HG02642 (cell line): ENCODE measurements around the gene DGKG.

ENCODE experiments used
- ATAC-seq: cut with Tn5 transposase; IDR thresholded peaks from one replicate; pipeline ENCODE4 v1.9.1; 2021; ENCODE audit warnings: mild to moderate bottlenecking; ENCODE audit not compliant: unreplicated experiment, poor library complexity

Gene DGKG

GRCh38 chr3:186121278-186121677 lies 240.8 kb downstream of the DGKG start:
- no peak for ATAC-seq

DNA sequence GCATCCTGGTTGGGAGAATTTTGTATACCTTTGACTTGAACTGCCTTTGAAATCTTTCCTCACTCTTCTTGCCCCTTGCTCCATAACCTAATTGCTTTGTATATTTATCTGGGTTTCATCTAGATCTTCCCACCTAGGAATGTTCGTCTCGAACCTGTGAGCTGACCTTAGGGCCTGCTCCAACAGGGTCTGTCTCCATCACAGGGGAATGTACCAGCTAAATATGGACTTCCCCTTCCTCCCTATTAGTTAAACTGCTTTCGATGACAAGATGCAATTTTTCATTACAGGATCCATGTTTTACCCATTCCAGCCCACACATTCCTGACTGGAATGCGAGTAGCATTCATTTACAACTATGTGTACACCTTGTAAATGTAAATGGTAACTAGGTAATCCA lies 242.5 kb downstream of the DGKG start:
- no peak for ATAC-seq

GRCh38 chr3:186118692-186119091 lies 243.3 kb downstream of the DGKG start:
- ATAC-seq: no peak

- no peak for ATAC-seq
Observed at GRCh38 chr3:186117521-186118134, 244.4 kb downstream of the DGKG start.

DNA sequence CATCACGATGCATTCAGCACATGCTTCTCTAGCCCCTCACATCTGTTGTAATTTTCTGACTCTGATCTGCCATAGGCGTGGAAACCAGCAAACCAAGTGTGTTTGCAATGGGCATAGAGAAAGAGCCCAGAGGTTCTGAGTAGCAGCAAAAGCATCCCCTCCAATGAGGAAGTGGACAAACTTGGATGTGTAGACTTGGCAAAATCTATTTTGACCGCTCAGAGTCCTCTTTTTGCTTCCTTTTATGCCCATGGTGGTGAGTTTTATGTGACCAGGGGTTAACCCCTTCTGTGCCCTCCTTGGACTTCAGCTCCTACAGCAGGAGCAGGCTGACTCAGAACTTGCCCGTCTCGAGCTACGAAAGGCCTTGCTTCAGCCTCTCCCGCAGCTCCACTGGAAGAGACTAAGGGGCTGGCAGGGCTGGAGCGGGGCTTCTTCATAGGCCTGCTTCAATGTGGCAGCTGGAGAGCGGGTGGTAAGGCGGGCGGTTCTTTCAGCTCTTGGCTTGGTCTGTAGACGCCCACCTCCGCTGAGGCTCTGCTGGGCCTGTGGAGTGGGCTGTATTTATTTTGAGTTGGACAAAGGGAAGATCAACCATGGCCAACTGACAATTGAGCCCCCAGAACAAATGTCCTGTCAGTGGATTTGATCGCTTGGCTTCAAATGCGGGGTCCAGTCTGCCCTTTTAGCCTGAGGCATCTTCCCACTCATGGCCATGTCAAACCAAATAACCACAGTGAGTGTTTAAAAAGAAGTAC lies 246.6 kb downstream of the DGKG start:
- ATAC-seq: no peak

DNA sequence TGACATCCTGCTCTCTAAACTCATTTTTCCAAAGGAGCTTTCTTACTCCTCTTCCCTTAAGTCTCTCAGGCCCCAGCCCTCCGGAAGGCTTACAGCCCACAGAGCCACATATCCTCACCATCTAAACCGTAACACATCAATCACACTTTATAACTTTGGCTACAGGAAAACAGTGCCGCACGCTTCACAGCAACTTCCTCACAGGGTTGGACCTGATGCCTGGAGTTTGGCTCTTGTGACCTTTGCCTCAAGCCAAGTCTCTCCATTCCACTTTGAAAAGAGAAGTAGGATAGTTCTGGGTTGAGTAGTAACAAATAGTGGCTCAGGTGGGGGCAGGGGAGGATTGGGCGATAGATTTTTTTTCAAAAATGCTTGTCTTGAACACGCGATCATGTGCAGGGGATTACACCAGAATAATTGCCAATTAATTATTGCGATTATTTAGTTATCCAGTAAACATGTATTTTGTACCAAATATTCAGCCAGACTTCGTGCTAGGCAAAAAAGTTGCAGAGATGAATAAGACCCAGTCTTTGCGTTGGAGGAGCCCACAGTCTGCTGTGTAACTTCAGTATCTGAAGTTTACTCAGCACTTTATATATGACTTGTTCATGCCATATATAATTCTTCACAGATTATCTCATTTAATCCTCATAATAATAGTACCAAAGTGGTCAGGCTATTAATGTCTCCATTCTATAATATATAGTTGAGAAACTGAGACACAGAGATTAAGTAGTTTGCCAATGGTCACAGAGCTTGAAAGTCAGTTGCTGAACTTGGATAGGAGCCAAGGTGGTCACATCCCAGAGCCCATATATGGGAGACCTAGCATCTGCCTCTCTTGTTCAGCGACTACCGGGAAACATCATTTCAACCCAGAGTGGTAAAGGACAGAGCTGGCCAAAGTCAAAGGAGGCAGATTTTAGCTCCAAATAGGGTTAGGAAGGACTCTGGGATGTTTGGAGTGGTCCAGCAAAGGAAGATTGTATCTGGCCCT lies 250.8 kb downstream of the DGKG start:
- ATAC-seq: no peak

DNA sequence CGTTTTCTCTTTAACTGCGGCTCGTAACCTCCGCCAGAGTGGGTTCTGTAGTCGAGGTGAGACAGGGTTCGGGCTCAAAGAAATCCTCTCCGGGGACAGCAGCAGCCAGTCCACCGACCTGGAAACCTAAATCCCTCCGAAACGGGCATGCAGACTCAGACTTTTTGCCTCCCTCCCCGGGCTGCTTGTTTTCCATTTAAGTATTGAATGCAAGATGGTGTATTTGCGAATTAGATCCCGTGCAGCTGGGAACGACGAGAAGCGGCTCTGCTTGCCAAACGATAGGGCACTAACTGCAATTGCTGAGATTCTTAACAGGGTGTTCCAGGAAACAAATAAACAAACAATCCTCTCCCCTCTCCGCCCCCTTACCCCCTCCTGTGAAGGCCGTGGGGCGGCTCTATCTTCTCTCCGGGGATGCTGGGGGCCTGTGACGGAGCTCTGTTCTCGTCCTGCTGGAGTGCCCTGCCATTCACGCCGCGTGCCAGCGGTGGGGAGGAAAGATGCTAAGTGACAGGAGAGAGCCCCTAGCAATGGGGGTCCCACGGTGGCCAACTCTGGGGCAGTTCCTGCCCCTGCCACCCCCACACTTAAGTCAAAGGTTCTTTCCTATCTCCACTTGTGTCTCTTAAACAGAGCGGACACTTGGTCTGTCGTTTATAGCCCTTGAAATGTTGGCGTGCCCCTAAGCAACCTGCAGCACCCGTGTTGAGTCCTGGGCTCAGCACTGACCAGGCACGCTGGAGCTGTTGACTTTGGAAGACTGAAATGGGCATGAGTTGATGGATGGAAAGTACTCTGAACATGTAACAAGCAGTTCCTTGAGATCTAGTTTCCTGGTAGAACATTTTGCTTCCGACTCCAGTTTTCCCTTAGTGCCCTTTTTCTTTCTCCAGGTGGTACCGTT lies 251.9 kb downstream of the DGKG start:
- ATAC-seq: no peak

- ATAC-seq: peak; percentile 97
Observed at GRCh38 chr3:186108941-186109865, 252.8 kb downstream of the DGKG start, which contains the start of gene ETV5. Gene ETV5, minus strand, starts transcription at chr3:186109089. Its CDS starts 3,221 bp downstream, at chr3:186105868.

DNA sequence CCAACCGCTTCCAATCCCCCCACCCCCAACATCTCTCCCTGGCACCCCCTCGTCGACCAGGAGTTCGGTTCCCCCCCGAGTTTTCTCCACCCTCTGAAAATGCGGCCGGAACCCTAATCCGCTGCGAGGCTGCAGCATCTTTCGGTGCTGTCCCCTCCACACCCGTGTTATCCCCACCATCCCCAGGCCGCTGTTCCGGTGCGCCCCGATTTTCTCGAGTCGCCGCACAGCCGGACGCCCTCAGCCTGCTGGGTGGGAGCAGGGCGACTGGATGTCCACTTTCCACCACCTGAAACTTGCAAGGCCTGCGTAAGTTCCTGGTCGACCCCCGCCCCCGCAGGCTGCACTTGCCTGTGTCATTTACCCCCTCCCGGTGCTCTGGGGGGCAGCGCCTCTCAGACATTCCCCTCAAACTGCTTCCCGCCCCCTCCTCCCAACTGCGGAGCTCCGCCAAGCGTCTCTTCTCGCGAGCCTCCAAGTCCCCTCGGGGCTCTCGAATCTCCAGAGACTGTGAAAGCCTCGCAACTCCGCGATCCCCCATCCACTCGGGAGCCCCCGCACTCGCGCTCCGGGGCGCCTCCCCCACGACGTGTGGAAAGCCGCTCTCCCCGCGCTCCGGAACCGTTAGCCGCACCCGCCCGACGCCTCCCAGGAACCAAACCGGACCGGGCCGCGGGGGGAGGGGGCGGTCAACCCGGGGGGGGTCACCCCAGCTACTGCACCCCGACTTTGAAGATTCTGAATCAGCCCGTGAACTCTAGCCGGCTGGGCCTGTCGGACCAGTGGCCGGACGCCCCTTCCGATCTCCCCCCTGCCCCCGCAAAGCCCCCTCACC lies 253.7 kb downstream of the DGKG start:
- no peak for ATAC-seq

DNA sequence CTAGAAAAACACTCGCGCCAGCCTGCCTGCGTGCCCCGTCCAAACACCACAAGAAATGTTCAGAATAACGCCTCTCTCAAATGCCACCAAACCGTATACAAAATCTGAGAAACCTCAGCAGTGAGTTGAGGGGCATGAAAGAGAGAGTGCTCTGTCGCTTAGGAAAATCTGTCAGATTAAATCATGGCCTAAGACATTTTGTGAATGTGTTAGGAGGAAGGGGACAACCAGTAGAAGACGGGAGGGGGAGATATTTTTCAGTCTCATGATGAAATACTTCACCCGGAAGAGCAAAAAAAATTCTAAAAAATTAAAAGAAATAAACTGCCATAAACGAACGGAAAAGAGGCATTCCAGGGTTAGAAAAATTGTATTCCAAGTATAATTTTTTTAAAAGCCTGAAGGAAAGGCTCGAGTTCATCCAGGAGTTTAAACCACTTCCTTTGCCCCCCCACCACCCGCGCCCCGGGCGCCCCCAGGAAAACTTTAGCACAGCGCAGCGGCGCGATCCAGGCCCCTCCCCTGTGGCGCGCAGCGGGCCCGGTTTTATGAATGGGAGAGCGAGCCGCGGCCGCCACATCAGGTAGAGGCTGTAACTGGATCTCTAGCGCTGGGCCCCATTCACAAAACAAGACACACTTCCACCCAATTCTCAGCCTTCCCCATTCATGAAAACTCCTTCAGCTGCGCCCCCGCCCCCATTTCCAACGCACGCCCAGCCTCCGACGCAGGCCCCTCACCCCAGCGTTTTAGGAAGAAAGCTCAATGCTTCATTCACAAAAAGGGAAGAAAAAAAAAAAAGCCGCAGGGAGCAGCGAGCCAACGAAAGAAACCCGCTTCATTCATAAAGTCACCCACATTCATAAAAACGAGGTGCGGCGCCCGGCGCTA lies 254.6 kb downstream of the DGKG start:
- ATAC-seq: peak; percentile 24

DNA sequence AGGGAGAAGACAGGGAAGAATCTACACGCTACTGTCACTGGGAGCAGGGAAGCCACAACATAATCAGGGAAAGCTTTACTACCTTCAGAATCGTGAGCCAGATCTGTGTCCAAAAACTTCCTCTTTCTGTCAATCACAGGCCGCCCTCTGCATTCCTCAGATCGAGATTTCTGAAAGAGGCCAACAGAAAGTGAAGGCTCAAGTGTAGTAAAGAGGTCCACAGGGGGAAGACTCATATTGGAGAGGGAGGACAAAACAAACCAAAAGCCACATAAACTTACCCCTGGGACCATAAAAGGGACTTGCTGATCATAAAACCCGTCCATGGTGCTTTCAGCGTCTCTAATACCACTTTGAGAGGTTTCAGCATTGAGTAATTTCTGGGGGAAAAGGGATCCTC lies 256.5 kb downstream of the DGKG start:
- no peak for ATAC-seq

- no peak for ATAC-seq
Observed at GRCh38 chr3:186102687-186103086, 259.3 kb downstream of the DGKG start.

- no peak for ATAC-seq
Observed at GRCh38 chr3:186100398-186100797, 261.6 kb downstream of the DGKG start.

DNA sequence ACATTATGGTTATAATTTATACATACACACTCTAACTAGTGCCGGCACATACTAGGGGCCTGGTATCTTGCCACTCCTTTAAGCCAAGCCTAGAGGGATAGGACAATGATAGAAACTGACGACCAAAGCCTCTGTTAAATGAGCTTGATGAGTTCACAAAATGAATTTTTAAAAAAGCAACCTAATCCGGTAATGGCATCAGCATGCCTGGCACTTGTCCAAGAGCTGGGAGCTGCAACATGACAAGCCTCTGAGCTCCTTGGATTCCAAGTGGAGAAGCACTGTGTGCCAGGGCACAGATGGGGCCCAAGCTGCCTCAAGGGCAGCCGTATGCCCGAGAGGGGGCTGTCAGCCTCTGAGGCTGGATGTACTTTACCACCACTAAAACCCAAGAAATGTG lies 262.9 kb downstream of the DGKG start:
- ATAC-seq: no peak

GRCh38 chr3:186098740-186099139 lies 263.3 kb downstream of the DGKG start:
- no peak for ATAC-seq

- ATAC-seq: peak; percentile 57
Observed at GRCh38 chr3:186097663-186098451, 264.2 kb downstream of the DGKG start.
